ENCODE data around the gene WDR35.

DNA sequence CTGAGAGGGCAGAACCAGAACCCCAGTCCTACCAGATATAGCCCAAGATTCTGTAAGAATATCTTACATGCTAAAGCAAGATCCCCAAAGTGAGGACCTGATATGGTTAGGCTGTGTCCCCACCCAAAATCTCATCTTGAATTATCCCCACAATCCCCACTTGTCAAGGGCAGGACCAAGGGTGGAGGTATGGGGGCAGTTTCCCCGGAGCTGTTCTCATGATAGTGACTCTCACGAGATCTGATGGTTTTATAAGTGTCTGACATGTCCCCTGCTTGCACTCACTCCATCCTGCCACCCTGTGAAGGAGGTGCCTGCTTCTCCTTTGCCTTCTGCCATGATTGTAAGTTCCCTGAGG is 108.0 kb downstream of the WDR35 start:
- no peak for TF ChIP-seq EZH2 (IDR thresholded peaks at IDR 0.05; ENCODE audit: borderline replicate concordance, low read length)
- TF ChIP-seq, protein P1, sequence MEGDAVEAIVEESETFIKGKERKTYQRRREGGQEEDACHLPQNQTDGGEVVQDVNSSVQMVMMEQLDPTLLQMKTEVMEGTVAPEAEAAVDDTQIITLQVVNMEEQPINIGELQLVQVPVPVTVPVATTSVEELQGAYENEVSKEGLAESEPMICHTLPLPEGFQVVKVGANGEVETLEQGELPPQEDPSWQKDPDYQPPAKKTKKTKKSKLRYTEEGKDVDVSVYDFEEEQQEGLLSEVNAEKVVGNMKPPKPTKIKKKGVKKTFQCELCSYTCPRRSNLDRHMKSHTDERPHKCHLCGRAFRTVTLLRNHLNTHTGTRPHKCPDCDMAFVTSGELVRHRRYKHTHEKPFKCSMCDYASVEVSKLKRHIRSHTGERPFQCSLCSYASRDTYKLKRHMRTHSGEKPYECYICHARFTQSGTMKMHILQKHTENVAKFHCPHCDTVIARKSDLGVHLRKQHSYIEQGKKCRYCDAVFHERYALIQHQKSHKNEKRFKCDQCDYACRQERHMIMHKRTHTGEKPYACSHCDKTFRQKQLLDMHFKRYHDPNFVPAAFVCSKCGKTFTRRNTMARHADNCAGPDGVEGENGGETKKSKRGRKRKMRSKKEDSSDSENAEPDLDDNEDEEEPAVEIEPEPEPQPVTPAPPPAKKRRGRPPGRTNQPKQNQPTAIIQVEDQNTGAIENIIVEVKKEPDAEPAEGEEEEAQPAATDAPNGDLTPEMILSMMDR (conservative IDR thresholded peaks at IDR 0.05 in 1 of 2, IDR thresholded peaks at IDR 0.05 in 1 of 2; ENCODE audit: extremely low read depth in 1 of 2, insufficient read depth in 1 of 2, low read depth in 1 of 2, low read length in 2 of 2): no peak
